PFSK-1 (cell line): ENCODE measurements around the gene SHISAL1.

Experiments used
- FOXP2 ChIP-seq: optimal IDR thresholded peaks from 2 replicates; pipeline ENCODE3; 2011; ENCODE audit warnings: borderline replicate concordance, control low read depth, inconsistent platforms; ENCODE audit not compliant: insufficient read depth; ENCODE audit errors: extremely low read length, extremely low read depth
- POLR2AphosphoS5 ChIP-seq: IDR thresholded peaks from 2 replicates; pipeline ENCODE4 v1.6.1; 2012; ENCODE audit warnings: low read depth, mild to moderate bottlenecking, control low read depth, low read length, moderate library complexity
- REST ChIP-seq, 2 experiments: IDR thresholded peaks; 2 replicates each; pipeline versions ENCODE4 v1.6.1 to v1.8.0; 2011 to 2012; ENCODE audit warnings: low read depth in 2 of 2, low read length in 2 of 2, control low read depth in 1 of 2, inconsistent platforms in 1 of 2, mild to moderate bottlenecking in 1 of 2, moderate library complexity in 1 of 2; ENCODE audit not compliant: insufficient read depth in 1 of 2
- SIN3A ChIP-seq: IDR thresholded peaks from 2 replicates; pipeline ENCODE4 v1.6.1; 2012; ENCODE audit warnings: mild to moderate bottlenecking, low read length, moderate library complexity, borderline replicate concordance; ENCODE audit not compliant: insufficient read depth
- TAF1 ChIP-seq: IDR thresholded peaks from 2 replicates; pipeline ENCODE4 v1.6.1; 2012; ENCODE audit warnings: low read length, control low read depth, borderline replicate concordance; ENCODE audit not compliant: insufficient read depth

Gene SHISAL1

GRCh38 chr22:44304354-44304753, 8.4 kb downstream of the SHISAL1 start:
- no peak for TF ChIP-seq TAF1
- TF ChIP-seq POLR2AphosphoS5, result no peak
- no peak for TF ChIP-seq FOXP2
- no peak for TF ChIP-seq REST (IDR thresholded peaks at IDR 0.05; ENCODE audit: insufficient read depth in 1 of 2, low read depth in 2 of 2, low read length in 2 of 2)
- no peak for TF ChIP-seq SIN3A

- no peak for TF ChIP-seq FOXP2
- TF ChIP-seq POLR2AphosphoS5, result no peak
- no peak for TF ChIP-seq SIN3A
- no peak for TF ChIP-seq REST (IDR thresholded peaks at IDR 0.05; ENCODE audit: insufficient read depth in 1 of 2, low read depth in 2 of 2, low read length in 2 of 2)
- no peak for TF ChIP-seq TAF1
Observed at GRCh38 chr22:44301039-44301438, 11.7 kb downstream of the SHISAL1 start.

- TF ChIP-seq TAF1 (no peak), POLR2AphosphoS5 (no peak), FOXP2 (no peak), SIN3A (no peak), REST (IDR thresholded peaks at IDR 0.05; ENCODE audit: insufficient read depth in 1 of 2, low read depth in 2 of 2, low read length in 2 of 2) (no peak)
Observed at GRCh38 chr22:44299124-44299523, 13.6 kb downstream of the SHISAL1 start.

GRCh38 chr22:44298406-44299091, 14.2 kb downstream of the SHISAL1 start:
- no peak for TF ChIP-seq SIN3A
- TF ChIP-seq REST (IDR thresholded peaks at IDR 0.05; ENCODE audit: insufficient read depth in 1 of 2, low read depth in 2 of 2, low read length in 2 of 2), result no peak
- TF ChIP-seq TAF1, result no peak
- TF ChIP-seq FOXP2, result no peak
- no peak for TF ChIP-seq POLR2AphosphoS5
